ENCODE measurements around the gene COL11A2.
A peak's percentile ranks its signal among the peaks of the same experiment; 100 is the strongest.

The COL11A2 gene

DNA sequence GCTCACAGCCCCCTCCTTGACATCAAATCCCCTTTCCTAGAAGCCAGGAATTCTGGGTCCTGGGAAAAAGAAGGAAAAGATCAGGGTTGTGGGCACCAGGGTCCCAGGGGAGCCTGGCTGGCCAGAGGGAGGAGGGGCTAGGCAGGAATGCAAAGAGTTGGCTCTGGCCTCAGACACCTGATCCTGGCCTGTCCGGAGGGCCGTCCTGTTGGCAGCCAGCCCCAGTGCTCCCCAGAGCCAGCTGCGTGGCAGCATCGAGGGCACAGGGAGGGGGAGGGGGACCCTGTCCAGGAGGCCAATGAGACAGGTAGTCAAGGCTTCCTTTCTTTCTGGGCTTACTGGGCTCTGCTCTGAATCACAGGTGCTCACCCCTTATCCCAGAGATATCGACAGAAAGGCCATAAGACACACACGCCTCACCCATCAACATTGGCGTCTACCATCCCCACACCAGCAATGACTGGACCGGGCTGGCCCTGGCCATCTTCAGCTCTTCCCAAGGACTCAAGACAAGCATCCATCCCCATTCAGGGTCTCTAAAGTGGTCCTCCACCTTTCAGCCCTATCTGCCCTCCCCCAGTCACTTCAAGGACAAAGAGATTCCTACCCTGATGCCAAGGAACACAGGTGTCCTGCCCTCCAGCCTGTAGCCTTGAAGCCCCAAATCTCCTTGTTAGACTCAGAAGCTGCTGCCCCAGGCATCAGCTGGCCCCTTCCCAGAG, 723 bp downstream of the COL11A2 start:
- DNase-seq: no peak

DNA sequence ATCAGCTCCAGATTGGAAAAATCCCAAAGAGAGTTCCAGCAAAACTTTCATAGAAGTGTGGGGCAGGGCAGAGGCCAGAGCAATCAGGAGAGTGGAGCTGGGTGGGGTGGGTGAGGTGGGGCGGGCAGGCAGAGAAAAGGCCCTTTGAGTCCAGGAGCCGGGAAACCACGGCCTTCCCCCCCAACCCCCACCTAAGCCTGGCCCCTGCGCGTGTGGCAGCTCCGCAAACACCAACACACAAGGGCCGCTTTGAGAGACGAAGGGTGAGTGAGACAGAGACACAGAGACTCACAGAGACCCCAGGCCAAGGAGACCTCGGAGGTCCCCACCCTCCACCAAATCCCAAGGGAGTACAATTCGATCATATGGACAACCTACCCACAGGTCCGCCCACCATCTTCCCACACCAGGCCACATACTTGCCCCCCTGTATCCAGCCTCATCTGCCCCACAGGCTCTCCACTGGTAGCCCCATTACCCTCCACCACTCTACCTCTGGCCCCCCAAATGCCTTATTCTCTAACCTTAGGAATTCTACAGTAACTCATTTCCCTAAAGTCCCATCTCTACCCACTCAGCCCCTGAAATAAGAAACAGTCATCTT, 1.7 kb downstream of the COL11A2 start:
- no peak for DNase-seq

GRCh38 chr6:33189625-33190448, 2.4 kb downstream of the COL11A2 start:
- DNase-seq: no peak

GRCh38 chr6:33189164-33189563, 3.1 kb downstream of the COL11A2 start:
- DNase-seq: no peak

GRCh38 chr6:33187809-33188208, 4.5 kb downstream of the COL11A2 start:
- no peak for DNase-seq

DNA sequence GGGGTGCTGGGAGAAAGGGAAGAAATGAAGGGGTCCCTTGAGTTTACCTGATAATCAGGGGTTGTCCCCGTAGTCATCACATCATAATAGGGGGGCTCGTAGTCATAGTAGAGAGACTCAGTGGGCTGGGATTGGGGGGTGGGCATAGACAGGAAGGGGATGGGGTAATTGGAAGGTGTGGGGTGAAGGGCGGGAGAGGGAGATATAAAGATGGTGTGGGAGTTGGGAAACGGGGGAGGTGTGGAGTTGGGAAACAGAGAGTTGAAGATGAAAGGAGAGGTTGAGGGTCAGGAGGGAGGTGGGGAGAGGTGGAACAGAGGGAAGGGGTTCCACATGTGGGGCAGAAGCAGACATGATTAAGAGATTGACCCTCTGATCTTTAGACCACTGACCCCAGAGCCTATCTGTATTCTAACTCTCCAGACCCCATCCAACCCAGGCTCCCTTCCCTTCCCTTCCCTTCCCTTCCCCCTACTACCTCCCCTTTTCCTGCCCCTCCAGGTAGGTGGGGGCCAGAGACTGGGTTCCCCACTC, 6.5 kb downstream of the COL11A2 start:
- DNase-seq: no peak

- DNase-seq: no peak
These were observed 7.1 kb downstream of the COL11A2 start for GRCh38 chr6:33185190-33185589.

DNA sequence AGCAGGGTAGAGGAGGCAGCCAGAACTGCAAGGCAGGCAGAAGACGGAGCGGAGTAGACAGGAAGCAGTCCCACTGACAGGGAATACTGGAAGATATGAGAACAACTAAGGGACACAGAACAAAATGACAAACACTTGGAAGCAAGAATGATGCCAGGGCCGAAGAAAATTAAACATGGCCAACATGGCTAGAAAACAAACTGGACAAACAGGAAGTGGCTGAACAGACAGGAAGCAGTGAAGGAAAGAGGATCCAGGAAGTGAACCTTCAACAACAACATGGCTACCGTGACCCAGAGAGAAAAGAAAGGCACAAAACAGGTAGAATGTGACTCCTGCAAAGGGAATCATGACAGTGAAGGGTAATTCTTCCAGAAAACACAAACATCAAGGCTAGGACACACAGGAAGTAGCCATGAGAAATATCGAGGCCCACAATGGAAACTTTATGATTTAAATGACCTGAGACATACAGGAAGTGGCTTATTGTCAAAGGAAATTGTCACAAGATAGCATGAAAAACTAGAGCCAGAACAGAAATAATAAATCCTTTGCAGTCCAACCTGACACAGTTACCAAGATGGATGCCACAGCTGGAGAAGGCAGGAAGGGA, 9.1 kb downstream of the COL11A2 start:
- DNase-seq: no peak

- DNase-seq: no peak
These were observed 11.1 kb downstream of the COL11A2 start for GRCh38 chr6:33181141-33181540.

- DNase-seq: no peak
These were observed 13.4 kb downstream of the COL11A2 start for GRCh38 chr6:33178755-33179475.

DNA sequence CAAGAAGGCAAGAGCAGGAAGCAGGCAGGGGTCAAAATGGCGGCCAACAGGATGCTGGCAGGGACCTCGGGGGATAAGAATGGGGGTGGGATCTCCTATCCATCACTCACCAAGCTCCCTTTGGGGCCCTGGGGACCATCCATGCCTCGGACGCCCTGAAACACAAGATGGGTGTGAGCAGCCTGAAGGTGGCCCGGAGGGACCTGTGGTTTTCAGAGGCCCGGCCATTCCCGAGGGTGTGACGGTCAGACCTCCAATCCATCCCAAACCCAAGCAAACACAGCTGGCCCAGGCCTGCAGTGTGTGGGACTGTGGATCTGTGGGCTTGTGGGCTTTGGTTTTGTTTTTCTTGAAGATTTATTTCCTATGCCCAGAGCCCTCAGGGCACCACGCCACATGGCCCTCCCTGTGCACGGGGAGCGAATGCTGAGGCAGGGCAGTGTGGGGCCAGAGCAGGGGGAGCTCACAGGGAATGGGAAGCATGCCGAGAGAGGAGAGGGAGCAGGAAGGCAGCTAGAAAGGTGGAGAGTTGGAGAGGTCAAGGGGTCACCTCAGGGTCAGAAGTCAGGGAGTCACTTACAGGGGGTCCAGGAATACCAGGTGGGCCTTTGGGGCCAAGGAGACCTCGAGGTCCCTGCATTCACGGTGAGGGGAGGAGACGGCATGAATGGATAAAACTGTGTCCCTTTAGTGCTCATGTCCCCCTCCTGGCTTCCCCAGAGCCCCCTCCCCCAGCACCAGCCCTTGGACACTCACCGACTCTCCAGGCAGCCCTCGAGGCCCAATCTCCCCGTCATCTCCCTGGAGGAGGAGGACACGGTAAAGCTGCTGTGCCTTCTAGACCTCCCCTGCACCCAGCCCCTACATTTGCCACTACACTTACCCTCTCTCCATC, 14.5 kb downstream of the COL11A2 start:
- no peak for DNase-seq

- no peak for DNase-seq
These were observed 15.4 kb downstream of the COL11A2 start for GRCh38 chr6:33176906-33177305.

DNA sequence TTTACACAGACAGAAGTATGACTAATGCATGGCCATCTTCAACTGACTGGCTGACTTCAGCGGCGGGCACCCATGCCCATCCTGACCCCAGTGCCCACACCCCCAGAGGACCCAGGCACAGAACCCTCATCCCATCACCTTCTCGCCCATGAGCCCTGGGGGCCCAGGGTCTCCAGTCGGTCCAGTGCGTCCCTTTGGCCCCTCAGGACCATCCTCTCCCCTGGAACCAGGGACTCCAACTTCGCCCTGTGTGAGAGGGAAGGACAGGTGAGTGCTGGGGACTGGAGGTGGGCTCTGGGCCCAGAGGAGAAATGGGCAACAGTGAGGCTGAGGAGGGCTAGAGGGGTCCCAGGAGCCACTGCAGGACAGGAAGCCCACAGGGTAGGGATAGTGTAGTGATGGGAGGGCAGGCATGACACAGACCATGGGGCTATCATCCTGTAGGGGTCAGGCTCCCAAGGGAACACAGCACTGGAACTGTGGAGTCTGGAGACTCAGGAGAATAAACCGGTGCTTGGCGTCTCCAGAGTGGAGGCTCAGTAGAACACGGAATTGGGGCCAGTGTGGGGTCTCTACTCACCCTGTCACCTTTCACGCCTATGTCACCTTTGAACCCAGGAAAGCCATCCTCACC, 16.7 kb downstream of the COL11A2 start:
- DNase-seq: no peak

- no peak for DNase-seq
These were observed 17.5 kb downstream of the COL11A2 start for GRCh38 chr6:33174784-33175183.

GRCh38 chr6:33173535-33174180, 18.6 kb downstream of the COL11A2 start:
- no peak for DNase-seq

DNA sequence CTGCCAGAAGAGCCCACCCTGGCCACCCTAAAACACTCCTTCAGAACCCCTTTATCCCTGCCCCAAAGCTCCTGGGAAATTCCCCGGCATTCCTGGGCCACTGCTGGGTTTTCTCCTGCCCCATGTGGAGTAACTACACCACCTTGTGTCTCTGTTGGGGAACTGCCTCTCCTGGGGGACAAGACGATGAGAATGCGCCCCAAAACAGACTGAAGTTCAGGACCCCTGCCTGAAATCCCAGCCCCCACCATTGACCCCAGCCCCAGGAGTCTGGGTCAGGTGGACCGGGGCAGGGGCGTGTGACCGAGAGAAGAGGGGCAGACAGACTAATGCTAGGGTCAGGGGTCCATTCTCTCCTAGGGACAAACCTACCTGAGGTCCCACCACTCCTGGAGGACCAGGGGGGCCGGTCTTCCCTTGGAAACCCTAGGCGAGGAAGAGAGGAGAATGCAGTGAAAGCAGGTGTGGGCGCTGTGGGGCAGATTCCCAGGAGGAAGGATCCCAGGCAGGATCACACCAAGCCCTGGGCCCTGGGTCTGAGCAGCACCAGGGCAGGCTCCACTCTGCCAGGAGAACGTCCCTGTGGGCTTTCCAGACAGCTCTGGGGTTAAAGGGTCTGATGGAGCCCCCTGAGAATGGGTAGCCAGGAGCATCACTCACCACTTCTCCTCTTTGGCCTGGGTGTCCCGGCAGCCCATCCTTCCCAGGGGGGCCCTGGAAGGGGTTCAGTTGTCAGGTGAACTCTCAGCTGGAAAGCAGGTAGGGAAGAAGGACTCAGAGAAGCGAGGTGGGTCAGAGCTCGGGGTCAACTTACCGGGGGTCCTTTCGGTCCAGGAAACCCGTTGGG, 19.4 kb downstream of the COL11A2 start:
- DNase-seq: peak; percentile 45

GRCh38 chr6:33171880-33172687, 20.2 kb downstream of the COL11A2 start:
- DNase-seq: no peak
